Loucy (cell line): Measurements from ENCODE around the gene RBKS.

Source experiments
- EZH2phosphoT487 ChIP-seq: fragments of 200-600 bp; IDR thresholded peaks from 2 replicates; pipeline ENCODE4 v1.6.1; 2018; ENCODE audit warnings: antibody characterized with exemption, mild to moderate bottlenecking, moderate library complexity, borderline replicate concordance
- TF ChIP-seq, protein P1 (sequence below): fragments of 200-600 bp; sonication (generic); conservative IDR thresholded peaks from 2 replicates; pipeline ENCODE4 v1.5.1; 2014; ENCODE audit warnings: mild to moderate bottlenecking, antibody characterized with exemption, low read length

DNA sequence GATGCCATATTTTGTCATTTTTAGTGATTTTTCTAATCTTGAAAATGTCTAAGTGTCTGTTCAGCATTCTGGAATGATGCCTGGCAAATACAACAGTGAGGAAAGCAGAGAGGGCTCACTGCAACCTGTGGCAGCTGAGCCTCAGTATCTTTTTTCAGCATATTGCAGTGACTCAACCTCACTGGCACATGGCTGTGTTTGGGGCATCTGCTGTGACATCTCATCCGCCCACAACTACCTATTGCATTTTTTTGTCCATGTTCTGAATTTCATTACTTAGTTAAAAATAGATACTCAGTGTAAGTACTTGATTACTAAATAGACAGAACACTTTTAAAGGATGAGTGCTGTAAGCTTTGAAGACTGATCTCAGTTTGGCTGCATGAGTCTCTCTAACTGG is 11.0 kb upstream of the RBKS start:
- TF ChIP-seq, protein P1, sequence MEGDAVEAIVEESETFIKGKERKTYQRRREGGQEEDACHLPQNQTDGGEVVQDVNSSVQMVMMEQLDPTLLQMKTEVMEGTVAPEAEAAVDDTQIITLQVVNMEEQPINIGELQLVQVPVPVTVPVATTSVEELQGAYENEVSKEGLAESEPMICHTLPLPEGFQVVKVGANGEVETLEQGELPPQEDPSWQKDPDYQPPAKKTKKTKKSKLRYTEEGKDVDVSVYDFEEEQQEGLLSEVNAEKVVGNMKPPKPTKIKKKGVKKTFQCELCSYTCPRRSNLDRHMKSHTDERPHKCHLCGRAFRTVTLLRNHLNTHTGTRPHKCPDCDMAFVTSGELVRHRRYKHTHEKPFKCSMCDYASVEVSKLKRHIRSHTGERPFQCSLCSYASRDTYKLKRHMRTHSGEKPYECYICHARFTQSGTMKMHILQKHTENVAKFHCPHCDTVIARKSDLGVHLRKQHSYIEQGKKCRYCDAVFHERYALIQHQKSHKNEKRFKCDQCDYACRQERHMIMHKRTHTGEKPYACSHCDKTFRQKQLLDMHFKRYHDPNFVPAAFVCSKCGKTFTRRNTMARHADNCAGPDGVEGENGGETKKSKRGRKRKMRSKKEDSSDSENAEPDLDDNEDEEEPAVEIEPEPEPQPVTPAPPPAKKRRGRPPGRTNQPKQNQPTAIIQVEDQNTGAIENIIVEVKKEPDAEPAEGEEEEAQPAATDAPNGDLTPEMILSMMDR = no peak
- TF ChIP-seq EZH2phosphoT487 = no peak
